HepG2 (cell line): Measurements from ENCODE around the gene NKD1. TPM values are rescaled to one million over a fixed set of nuclear protein-coding genes. Genes with fewer than 3 reads are reported as not detected.

ENCODE experiments used
- ARHGAP35 ChIP-seq: sonication (generic); formaldehyde crosslinking; IDR thresholded peaks from 2 replicates; pipeline ENCODE4 v1.9.0; 2022; ENCODE audit warnings: mild to moderate bottlenecking, inconsistent platforms, moderate library complexity, missing genetic modification reagents, borderline replicate concordance
- ATF1 ChIP-seq: IDR thresholded peaks from 2 replicates; pipeline ENCODE4 v1.6.1; 2016; ENCODE audit warnings: mild to moderate bottlenecking, control low read depth
- BORCS8-MEF2B ChIP-seq: sonication (generic); formaldehyde crosslinking; IDR thresholded peaks from 2 replicates; pipeline ENCODE4 v1.8.0; 2022; ENCODE audit warnings: mild to moderate bottlenecking, missing genetic modification reagents
- ETV5 ChIP-seq: IDR thresholded peaks from 2 replicates; pipeline ENCODE4 v1.6.1; 2018; ENCODE audit warnings: missing biosample characterization, missing genetic modification reagents, inconsistent platforms, borderline replicate concordance
- KAT2B ChIP-seq: fragments of 150-350 bp; IDR thresholded peaks from 2 replicates; pipeline ENCODE4 v1.6.1; 2014; ENCODE audit warnings: low read depth, low read length, borderline replicate concordance
- NFIC ChIP-seq: IDR thresholded peaks from 2 replicates; pipeline ENCODE4 v1.6.1; 2012; ENCODE audit warnings: mild to moderate bottlenecking, low read length, inconsistent platforms
- STAT5B ChIP-seq: sonication (generic); formaldehyde crosslinking; IDR thresholded peaks from 2 replicates; pipeline ENCODE4 v1.4.0; 2020; ENCODE audit warnings: missing genetic modification reagents
- U2AF1 ChIP-seq: fragments of 200-400 bp; formaldehyde crosslinking; optimal IDR thresholded peaks from 2 replicates; pipeline ENCODE3; 2017; ENCODE audit warnings: mild to moderate bottlenecking, low read depth, low read length
- ZNF577 ChIP-seq: sonication (generic); formaldehyde crosslinking; IDR thresholded peaks from 2 replicates; pipeline ENCODE4 v1.4.0; 2020; ENCODE audit warnings: mild to moderate bottlenecking, low read depth, missing genetic modification reagents, borderline replicate concordance
- ZNF598 ChIP-seq: sonication (generic); formaldehyde crosslinking; IDR thresholded peaks from 2 replicates; pipeline ENCODE4 v1.5.1; 2020; ENCODE audit warnings: mild to moderate bottlenecking, missing genetic modification reagents, borderline replicate concordance
- ZNF782 ChIP-seq: sonication (generic); formaldehyde crosslinking; IDR thresholded peaks from 2 replicates; pipeline ENCODE4 v1.4.0; 2020; ENCODE audit warnings: missing genetic modification reagents, mild to moderate bottlenecking, borderline replicate concordance
- ZNF891 ChIP-seq: sonication (generic); formaldehyde crosslinking; IDR thresholded peaks from 2 replicates; pipeline ENCODE4 v1.5.0; 2020; ENCODE audit warnings: mild to moderate bottlenecking, missing genetic modification reagents
- ZSCAN31 ChIP-seq: sonication (generic); formaldehyde crosslinking; IDR thresholded peaks from 2 replicates; pipeline ENCODE4 v1.5.0; 2020; ENCODE audit warnings: low read depth, mild to moderate bottlenecking, missing genetic modification reagents
- polyA plus RNA-seq, 8 experiments: library from polyadenylated mRNA; depleted of rRNA in 3 of 8; stranded (reverse) in 7 of 8; unstranded in 1 of 8; fragments of >200 nt; fragmentation: Illumina TruSeq in 4 of 8; extraction: Trizol in 4 of 8; gene quantifications; 2 replicates each; pipeline versions ENCODE4 v1.2.1 to v1.2.3, GENCODE V29; 2011 to 2016; ENCODE audit warnings: low read depth in 4 of 8, missing spikeins in 1 of 8, mixed read lengths in 1 of 8; ENCODE audit not compliant: insufficient read depth in 1 of 8
- total RNA-seq, 5 experiments: library from RNA; depleted of rRNA; stranded (reverse); fragments of >200 nt; fragmentation: Illumina TruSeq; extraction: Trizol; gene quantifications; 2 replicates each; pipeline ENCODE4 v1.2.3, GENCODE V29; 2016; ENCODE audit warnings: low read depth in 1 of 5
- TF ChIP-seq, protein P1 (sequence below): sonication (generic); formaldehyde crosslinking; IDR thresholded peaks from 2 replicates; pipeline ENCODE4 v1.4.0; 2020; ENCODE audit warnings: mild to moderate bottlenecking, low read depth, missing genetic modification reagents
- TF ChIP-seq, protein P2 (sequence below): sonication (generic); formaldehyde crosslinking; IDR thresholded peaks from 2 replicates; pipeline ENCODE4 v1.4.0; 2020; ENCODE audit warnings: mild to moderate bottlenecking, missing genetic modification reagents
- TF ChIP-seq, protein P3 (sequence below): sonication (generic); formaldehyde crosslinking; conservative IDR thresholded peaks from 2 replicates; pipeline ENCODE4 v1.8.0; 2022; ENCODE audit warnings: low read depth, missing genetic modification reagents
- TF ChIP-seq, protein P4 (sequence below): sonication (generic); formaldehyde crosslinking; IDR thresholded peaks from 2 replicates; pipeline ENCODE4 v1.5.0; 2020; ENCODE audit warnings: mild to moderate bottlenecking, missing genetic modification reagents, moderate library complexity
- TF ChIP-seq, protein P5 (sequence below): sonication (generic); formaldehyde crosslinking; IDR thresholded peaks from 2 replicates; pipeline ENCODE4 v1.9.0; 2022; ENCODE audit warnings: missing genetic modification reagents, mild to moderate bottlenecking, borderline replicate concordance
- TF ChIP-seq, protein P6 (sequence below): sonication (generic); formaldehyde crosslinking; IDR thresholded peaks from 2 replicates; pipeline ENCODE4 v1.8.1; 2023; ENCODE audit warnings: mild to moderate bottlenecking, inconsistent platforms, moderate library complexity, missing genetic modification reagents, borderline replicate concordance

Gene NKD1
- total and polyA plus RNA-seq, 2 of the 13 experiments (the other 11 are each of a cell fraction or from before 2014, with no cell fraction given), result 70.4 to 121 TPM

DNA sequence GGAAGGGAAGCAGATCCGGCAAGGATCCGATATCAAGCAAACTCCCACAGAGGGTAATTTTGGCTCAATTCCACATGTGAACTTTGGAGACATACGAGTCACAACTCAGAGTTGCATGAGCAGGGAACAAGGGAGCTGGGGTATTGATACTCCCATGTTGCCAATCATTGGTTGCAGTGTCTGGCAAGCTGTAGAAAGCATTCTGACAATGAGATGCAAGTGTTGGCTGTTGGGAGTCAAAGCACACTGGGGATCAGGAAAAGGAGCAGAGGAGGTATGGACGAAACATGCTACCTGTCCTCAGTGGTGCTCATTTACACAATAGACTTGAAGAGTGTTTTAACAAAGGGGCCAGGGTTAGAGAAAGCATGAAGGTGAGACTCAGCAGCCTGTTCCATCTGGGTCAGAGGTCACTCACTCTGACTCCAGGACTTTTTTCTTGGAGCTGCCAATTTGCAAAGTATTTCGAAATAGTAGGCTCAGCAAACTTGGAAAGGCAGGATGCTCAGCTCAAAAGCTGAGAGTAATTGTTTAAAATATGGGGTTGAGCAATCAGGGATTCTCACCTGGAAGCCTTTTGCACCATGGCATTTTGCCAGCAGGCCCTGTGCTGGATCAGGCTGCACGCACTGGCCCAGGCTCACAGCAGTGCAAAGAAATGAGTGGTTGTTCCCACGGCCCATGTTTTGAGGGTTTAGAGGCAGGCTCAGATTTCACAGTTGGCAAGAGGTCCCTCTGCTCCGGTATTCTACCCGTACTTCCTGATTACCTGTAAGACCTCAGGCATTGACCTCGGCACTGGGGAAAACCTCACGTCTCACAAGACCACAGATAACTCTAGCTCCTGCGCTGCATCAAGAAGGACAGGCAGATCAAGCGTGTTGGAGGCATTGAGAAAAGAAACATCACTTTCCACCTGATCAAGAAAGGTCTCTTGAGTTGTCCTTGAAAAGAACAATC is 17.6 kb upstream of the NKD1 start (continued):
- peak; percentile 91 for TF ChIP-seq BORCS8-MEF2B (CRISPR knock-in tag)
- no peak for TF ChIP-seq ZNF577 (CRISPR knock-in tag)
- TF ChIP-seq KAT2B, result no peak
- TF ChIP-seq, protein P1, sequence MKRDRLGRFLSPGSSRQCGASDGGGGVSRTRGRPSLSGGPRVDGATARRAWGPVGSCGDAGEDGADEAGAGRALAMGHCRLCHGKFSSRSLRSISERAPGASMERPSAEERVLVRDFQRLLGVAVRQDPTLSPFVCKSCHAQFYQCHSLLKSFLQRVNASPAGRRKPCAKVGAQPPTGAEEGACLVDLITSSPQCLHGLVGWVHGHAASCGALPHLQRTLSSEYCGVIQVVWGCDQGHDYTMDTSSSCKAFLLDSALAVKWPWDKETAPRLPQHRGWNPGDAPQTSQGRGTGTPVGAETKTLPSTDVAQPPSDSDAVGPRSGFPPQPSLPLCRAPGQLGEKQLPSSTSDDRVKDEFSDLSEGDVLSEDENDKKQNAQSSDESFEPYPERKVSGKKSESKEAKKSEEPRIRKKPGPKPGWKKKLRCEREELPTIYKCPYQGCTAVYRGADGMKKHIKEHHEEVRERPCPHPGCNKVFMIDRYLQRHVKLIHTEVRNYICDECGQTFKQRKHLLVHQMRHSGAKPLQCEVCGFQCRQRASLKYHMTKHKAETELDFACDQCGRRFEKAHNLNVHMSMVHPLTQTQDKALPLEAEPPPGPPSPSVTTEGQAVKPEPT (CRISPR knock-in tag), result peak; percentile 82; the same call in 1 of the 2 replicates
- peak; percentile 96 for TF ChIP-seq NFIC
- TF ChIP-seq, protein P2, sequence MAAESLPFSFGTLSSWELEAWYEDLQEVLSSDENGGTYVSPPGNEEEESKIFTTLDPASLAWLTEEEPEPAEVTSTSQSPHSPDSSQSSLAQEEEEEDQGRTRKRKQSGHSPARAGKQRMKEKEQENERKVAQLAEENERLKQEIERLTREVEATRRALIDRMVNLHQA, result no peak
- TF ChIP-seq, protein P3, sequence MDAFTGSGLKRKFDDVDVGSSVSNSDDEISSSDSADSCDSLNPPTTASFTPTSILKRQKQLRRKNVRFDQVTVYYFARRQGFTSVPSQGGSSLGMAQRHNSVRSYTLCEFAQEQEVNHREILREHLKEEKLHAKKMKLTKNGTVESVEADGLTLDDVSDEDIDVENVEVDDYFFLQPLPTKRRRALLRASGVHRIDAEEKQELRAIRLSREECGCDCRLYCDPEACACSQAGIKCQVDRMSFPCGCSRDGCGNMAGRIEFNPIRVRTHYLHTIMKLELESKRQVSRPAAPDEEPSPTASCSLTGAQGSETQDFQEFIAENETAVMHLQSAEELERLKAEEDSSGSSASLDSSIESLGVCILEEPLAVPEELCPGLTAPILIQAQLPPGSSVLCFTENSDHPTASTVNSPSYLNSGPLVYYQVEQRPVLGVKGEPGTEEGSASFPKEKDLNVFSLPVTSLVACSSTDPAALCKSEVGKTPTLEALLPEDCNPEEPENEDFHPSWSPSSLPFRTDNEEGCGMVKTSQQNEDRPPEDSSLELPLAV (CRISPR knock-in tag), result no peak
- peak; percentile 95 for TF ChIP-seq ZSCAN31 (CRISPR knock-in tag)
- TF ChIP-seq, protein P4, sequence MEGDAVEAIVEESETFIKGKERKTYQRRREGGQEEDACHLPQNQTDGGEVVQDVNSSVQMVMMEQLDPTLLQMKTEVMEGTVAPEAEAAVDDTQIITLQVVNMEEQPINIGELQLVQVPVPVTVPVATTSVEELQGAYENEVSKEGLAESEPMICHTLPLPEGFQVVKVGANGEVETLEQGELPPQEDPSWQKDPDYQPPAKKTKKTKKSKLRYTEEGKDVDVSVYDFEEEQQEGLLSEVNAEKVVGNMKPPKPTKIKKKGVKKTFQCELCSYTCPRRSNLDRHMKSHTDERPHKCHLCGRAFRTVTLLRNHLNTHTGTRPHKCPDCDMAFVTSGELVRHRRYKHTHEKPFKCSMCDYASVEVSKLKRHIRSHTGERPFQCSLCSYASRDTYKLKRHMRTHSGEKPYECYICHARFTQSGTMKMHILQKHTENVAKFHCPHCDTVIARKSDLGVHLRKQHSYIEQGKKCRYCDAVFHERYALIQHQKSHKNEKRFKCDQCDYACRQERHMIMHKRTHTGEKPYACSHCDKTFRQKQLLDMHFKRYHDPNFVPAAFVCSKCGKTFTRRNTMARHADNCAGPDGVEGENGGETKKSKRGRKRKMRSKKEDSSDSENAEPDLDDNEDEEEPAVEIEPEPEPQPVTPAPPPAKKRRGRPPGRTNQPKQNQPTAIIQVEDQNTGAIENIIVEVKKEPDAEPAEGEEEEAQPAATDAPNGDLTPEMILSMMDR (CRISPR knock-in tag), result peak; percentile 11
- 0 out of 2 replicates have a peak, but pooled peaks have one; percentile 74 for TF ChIP-seq ZNF782 (CRISPR knock-in tag)
- peak; percentile 46 for TF ChIP-seq U2AF1
- peak; percentile 86 for TF ChIP-seq ETV5 (CRISPR knock-in tag)
- TF ChIP-seq ZNF598 (CRISPR knock-in tag), result peak; percentile 46; the same call in 1 of the 2 replicates
- TF ChIP-seq, protein P5, sequence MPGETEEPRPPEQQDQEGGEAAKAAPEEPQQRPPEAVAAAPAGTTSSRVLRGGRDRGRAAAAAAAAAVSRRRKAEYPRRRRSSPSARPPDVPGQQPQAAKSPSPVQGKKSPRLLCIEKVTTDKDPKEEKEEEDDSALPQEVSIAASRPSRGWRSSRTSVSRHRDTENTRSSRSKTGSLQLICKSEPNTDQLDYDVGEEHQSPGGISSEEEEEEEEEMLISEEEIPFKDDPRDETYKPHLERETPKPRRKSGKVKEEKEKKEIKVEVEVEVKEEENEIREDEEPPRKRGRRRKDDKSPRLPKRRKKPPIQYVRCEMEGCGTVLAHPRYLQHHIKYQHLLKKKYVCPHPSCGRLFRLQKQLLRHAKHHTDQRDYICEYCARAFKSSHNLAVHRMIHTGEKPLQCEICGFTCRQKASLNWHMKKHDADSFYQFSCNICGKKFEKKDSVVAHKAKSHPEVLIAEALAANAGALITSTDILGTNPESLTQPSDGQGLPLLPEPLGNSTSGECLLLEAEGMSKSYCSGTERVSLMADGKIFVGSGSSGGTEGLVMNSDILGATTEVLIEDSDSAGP (CRISPR knock-in tag), result peak; percentile 81
- peak; percentile 63 for TF ChIP-seq ATF1 (CRISPR knock-in tag)
- TF ChIP-seq, protein P6, sequence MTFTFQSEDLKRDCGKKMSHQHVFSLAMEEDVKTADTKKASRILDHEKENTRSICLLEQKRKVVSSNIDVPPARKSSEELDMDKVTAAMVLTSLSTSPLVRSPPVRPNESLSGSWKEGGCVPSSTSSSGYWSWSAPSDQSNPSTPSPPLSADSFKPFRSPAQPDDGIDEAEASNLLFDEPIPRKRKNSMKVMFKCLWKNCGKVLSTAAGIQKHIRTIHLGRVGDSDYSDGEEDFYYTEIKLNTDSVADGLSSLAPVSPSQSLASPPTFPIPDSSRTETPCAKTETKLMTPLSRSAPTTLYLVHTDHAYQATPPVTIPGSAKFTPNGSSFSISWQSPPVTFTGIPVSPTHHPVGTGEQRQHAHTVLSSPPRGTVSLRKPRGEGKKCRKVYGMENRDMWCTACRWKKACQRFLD (CRISPR knock-in tag), result peak; percentile 78; the same call in 1 of the 2 replicates
- TF ChIP-seq STAT5B (CRISPR knock-in tag), result no peak
- peak; percentile 75; the same call in 1 of the 2 replicates for TF ChIP-seq ZNF891 (CRISPR knock-in tag)
- peak; percentile 52; the same call in 1 of the 2 replicates for TF ChIP-seq ARHGAP35 (CRISPR knock-in tag)
